Mesendoderm (in vitro differentiated cells): ENCODE data around the gene GLI3.

Source experiments
- DNase-seq: peaks from one replicate; pipeline ENCODE4 v3.0.0; 2013
- H2AK5ac ChIP-seq: 2 replicates; pipeline ENCODE4 v1.6.1; 2013; ENCODE audit warnings: low read length, inconsistent platforms
- H2BK120ac ChIP-seq: 2 replicates; pipeline ENCODE4 v1.6.1; 2013; ENCODE audit warnings: low read depth, mild to moderate bottlenecking, low read length, moderate library complexity, mixed read lengths
- H2BK15ac ChIP-seq: replicated peaks from 2 replicates; pipeline ENCODE4 v1.6.1; 2013; ENCODE audit warnings: low read depth, mild to moderate bottlenecking, moderate library complexity
- H2BK5ac ChIP-seq: 2 replicates; pipeline ENCODE4 v1.6.1; 2013; ENCODE audit warnings: low read length, inconsistent platforms
- H3K18ac ChIP-seq: 2 replicates; pipeline ENCODE4 v1.6.1; 2013; ENCODE audit warnings: mild to moderate bottlenecking, low read length, mixed read lengths
- H3K23ac ChIP-seq: one replicate; pipeline ENCODE4 v1.6.1; 2013; ENCODE audit warnings: low read length
- H3K27ac ChIP-seq: 2 replicates; pipeline ENCODE4 v1.5.1; 2013; ENCODE audit warnings: low read depth, mild to moderate bottlenecking, inconsistent platforms, low read length, moderate library complexity
- H3K27me3 ChIP-seq: 2 replicates; pipeline ENCODE4 v1.6.1; 2013; ENCODE audit warnings: low read length, control low read depth, mild to moderate bottlenecking, inconsistent platforms; ENCODE audit not compliant: insufficient read depth, poor library complexity
- H3K36me3 ChIP-seq: 2 replicates; pipeline ENCODE4 v1.6.1; 2013; ENCODE audit warnings: low read length, inconsistent platforms; ENCODE audit not compliant: control insufficient read depth, insufficient read depth
- H3K4ac ChIP-seq: one replicate; pipeline ENCODE4 v1.6.1; 2013; ENCODE audit warnings: low read depth, mild to moderate bottlenecking, low read length, moderate library complexity
- H3K4me1 ChIP-seq: 2 replicates; pipeline ENCODE4 v1.6.1; 2013; ENCODE audit warnings: low read depth, low read length, inconsistent platforms; ENCODE audit not compliant: control insufficient read depth
- H3K4me2 ChIP-seq: 2 replicates; pipeline ENCODE4 v1.6.1; 2013; ENCODE audit warnings: low read length
- H3K4me3 ChIP-seq: 2 replicates; pipeline ENCODE4 v1.5.1; 2013; ENCODE audit warnings: mild to moderate bottlenecking, low read length
- H3K56ac ChIP-seq: one replicate; pipeline ENCODE4 v1.6.1; 2013; ENCODE audit warnings: low read length
- H3K79me1 ChIP-seq: 2 replicates; pipeline ENCODE4 v1.6.1; 2013; ENCODE audit warnings: low read length, inconsistent platforms
- H3K79me2 ChIP-seq: 2 replicates; pipeline ENCODE4 v1.6.1; 2013; ENCODE audit warnings: mild to moderate bottlenecking, low read length; ENCODE audit not compliant: control insufficient read depth, insufficient read depth
- H3K9ac ChIP-seq: 2 replicates; pipeline ENCODE4 v1.6.1; 2013; ENCODE audit warnings: low read length, inconsistent platforms
- H4K5ac ChIP-seq: one replicate; pipeline ENCODE4 v1.6.1; 2013; ENCODE audit warnings: low read length
- H4K8ac ChIP-seq: one replicate; pipeline ENCODE4 v1.6.1; 2013; ENCODE audit warnings: low read depth, mild to moderate bottlenecking, control low read depth, low read length, moderate library complexity
- WGBS: extraction: QIAGEN DNeasy Blood & Tissue Kit; methylation state at CpG from one replicate; pipeline ENCODE4 v1.1.7; 2013; ENCODE audit warnings: low lambda C conversion rate, missing lambda C conversion rate; ENCODE audit not compliant: insufficient coverage; ENCODE audit errors: extremely low coverage; 5-methylcytosine and 5-hydroxymethylcytosine counted together

The GLI3 gene

GRCh38 chr7:42181566-42181965, 55.4 kb downstream of the GLI3 start:
- no peak overlapping the region for H2BK15ac ChIP-seq
- H3K36me3 ChIP-seq: no peaks in the 10 kb centered on the region
- no peak overlapping the region for H3K9ac ChIP-seq
- H3K4me1 ChIP-seq: no peaks in the 10 kb centered on the region
- H4K5ac ChIP-seq: no peak overlapping the region
- no peaks in the 10 kb centered on the region for H3K79me1 ChIP-seq
- no peak overlapping the region for H2BK5ac ChIP-seq
- WGBS: no CpG with 5 or more reads among the region's 4 CpGs
- H2BK120ac ChIP-seq: no peak overlapping the region
- no peak overlapping the region for H3K4me3 ChIP-seq
- H3K56ac ChIP-seq: no peak overlapping the region
- no peak overlapping the region for H3K18ac ChIP-seq
- no peak overlapping the region for H2AK5ac ChIP-seq
- DNase-seq: no peak
- no peak overlapping the region for H3K4me2 ChIP-seq
- H3K27me3 ChIP-seq: no peaks in the 10 kb centered on the region
- no peaks in the 10 kb centered on the region for H3K79me2 ChIP-seq
- H4K8ac ChIP-seq: no peak overlapping the region
- no peak overlapping the region for H3K23ac ChIP-seq
- no peak overlapping the region for H3K27ac ChIP-seq
- no peak overlapping the region for H3K4ac ChIP-seq

- Histone ChIP-seq H3K4me3 (no peak overlapping the region), H2BK120ac (no peak overlapping the region), H3K36me3 (no peaks in the 10 kb centered on the region), H2BK5ac (no peak overlapping the region), H3K79me2 (no peaks in the 10 kb centered on the region), H3K4ac (no peak overlapping the region), H4K5ac (no peak overlapping the region), H3K18ac (no peak overlapping the region), H3K27me3 (no peaks in the 10 kb centered on the region), H2BK15ac (no peak overlapping the region), H3K23ac (no peak overlapping the region), H3K4me2 (no peak overlapping the region), H3K79me1 (no peaks in the 10 kb centered on the region), H3K4me1 (no peaks in the 10 kb centered on the region), H2AK5ac (no peak overlapping the region), H3K27ac (no peak overlapping the region), H3K56ac (no peak overlapping the region), H4K8ac (no peak overlapping the region), H3K9ac (no peak overlapping the region)
- WGBS: no CpG with 5 or more reads among the region's 2 CpGs
- DNase-seq: no peak
These were observed 56.2 kb downstream of the GLI3 start for GRCh38 chr7:42180806-42181205.

DNA sequence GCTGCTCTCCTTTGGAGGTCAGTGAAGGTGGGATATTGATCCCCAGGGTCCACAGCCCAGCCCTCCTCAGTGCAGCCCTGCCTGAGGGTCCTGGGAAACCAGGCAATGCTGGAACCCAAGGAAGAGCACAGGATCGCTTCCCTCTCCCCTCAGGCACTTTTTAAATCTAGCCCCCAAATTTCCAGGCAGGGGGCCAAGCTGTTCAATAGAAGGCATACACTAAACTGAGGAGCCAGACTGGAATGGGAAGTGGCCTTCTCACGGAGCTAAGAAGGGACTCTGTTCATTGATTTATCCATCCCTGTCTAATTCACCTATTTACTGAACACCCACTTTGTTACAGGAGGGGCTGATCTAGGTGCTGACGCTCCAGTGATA, 60.3 kb downstream of the GLI3 start:
- Histone ChIP-seq H3K36me3 (no peaks in the 10 kb centered on the region), H3K4ac (no peak overlapping the region), H3K4me1 (no peaks in the 10 kb centered on the region), H2BK15ac (no peak overlapping the region), H2AK5ac (no peak overlapping the region), H3K4me3 (no peak overlapping the region), H3K18ac (no peak overlapping the region), H4K8ac (no peak overlapping the region), H3K4me2 (no peak overlapping the region), H3K9ac (no peak overlapping the region), H3K27ac (no peak overlapping the region), H2BK5ac (no peak overlapping the region), H3K79me1 (no peaks in the 10 kb centered on the region), H4K5ac (no peak overlapping the region), H3K23ac (no peak overlapping the region), H3K79me2 (no peaks in the 10 kb centered on the region), H3K56ac (no peak overlapping the region), H3K27me3 (no peaks in the 10 kb centered on the region), H2BK120ac (no peak overlapping the region)
- WGBS: no CpG with 5 or more reads among the region's 3 CpGs
- no peak for DNase-seq

DNA sequence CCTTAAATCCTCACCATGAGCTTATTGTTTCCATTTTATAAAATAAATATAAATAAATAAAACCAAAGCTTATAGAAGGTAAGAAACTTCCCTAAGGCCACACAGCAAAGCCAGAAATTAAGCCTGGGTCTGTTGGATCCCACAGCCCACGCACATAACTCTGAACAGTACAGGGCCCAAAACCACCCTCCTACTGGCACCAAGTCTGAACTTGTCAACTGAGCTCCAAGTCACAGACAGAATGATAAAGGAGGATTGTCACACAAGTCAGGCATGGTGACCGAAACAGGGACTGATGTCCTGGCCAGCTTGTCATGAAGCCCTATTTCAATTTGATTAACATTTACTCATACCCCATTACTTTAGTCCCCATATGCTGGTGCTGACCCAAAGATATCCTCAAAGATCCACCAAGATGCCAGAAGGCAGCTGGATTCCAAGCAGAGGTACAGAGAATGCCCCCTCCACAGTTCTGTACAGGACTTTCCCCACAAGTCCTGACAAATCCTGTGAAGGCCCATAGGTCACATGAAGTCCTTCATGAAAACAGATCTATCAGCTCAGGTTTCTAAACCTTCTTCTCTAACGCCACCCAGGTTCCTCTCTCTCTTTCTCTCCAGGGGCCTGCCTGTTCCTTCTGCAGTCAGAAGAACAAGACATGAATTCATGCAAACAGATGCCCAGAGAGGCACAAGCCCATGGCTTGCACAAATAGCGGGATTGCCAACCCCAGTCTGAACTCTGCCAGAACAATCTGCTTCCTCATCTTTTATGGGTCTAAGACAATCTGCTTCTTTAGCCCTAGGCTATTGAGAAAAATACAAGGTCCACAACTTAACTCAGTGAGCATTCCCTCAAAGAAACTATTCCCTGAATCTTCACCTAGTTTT, 60.9 kb downstream of the GLI3 start:
- no peak for DNase-seq
- Histone ChIP-seq H3K79me1 (no peaks in the 10 kb centered on the region), H3K9ac (no peak overlapping the region), H3K36me3 (no peaks in the 10 kb centered on the region), H3K18ac (no peak overlapping the region), H3K4me3 (no peak overlapping the region), H3K4me1 (no peaks in the 10 kb centered on the region), H4K5ac (no peak overlapping the region), H3K4ac (no peak overlapping the region), H2BK15ac (no peak overlapping the region), H2AK5ac (no peak overlapping the region), H2BK5ac (no peak overlapping the region), H3K27me3 (no peaks in the 10 kb centered on the region), H2BK120ac (no peak overlapping the region), H3K56ac (no peak overlapping the region), H3K79me2 (no peaks in the 10 kb centered on the region), H3K27ac (no peak overlapping the region), H3K23ac (no peak overlapping the region), H3K4me2 (no peak overlapping the region), H4K8ac (no peak overlapping the region)
- WGBS: no CpG with 5 or more reads among the region's 4 CpGs

DNA sequence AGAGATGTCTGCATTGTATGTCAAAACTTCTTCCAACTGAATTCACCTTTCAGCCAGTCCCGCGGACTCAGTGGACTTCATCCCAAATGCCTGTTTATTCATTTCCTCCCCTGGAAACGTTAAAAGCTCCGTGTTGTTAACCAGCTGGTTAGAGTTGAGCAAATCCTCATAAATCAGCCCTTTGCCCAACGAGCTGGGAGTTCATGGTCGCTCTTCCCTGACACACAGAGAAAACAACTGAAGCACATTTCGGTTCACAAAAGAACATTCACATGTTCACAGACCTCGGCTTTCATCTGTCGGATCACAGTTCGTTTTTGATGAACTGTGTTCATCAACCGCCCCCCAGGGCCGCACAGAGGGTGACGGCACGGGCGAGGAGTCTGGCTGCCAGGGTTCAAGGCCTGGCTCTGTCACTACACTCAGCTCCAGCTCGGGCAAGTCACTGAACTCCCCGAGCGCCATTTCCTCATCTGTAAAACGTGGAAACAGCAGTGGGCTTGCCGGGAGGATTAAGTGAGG, 62.6 kb downstream of the GLI3 start:
- H2BK120ac ChIP-seq: no peak overlapping the region
- no peak overlapping the region for H2BK5ac ChIP-seq
- H3K23ac ChIP-seq: no peak overlapping the region
- no peak for DNase-seq
- no CpG with 5 or more reads among the region's 20 CpGs for WGBS
- H2BK15ac ChIP-seq: no peak overlapping the region
- no peak overlapping the region for H3K4me3 ChIP-seq
- H3K9ac ChIP-seq: no peak overlapping the region
- no peak overlapping the region for H3K4ac ChIP-seq
- no peaks in the 10 kb centered on the region for H3K4me1 ChIP-seq
- H3K79me2 ChIP-seq: no peaks in the 10 kb centered on the region
- H4K5ac ChIP-seq: no peak overlapping the region
- no peak overlapping the region for H3K27ac ChIP-seq
- H3K36me3 ChIP-seq: no peaks in the 10 kb centered on the region
- H3K27me3 ChIP-seq: no peaks in the 10 kb centered on the region
- H3K18ac ChIP-seq: no peak overlapping the region
- H2AK5ac ChIP-seq: no peak overlapping the region
- no peaks in the 10 kb centered on the region for H3K79me1 ChIP-seq
- no peak overlapping the region for H3K56ac ChIP-seq
- H3K4me2 ChIP-seq: no peak overlapping the region
- H4K8ac ChIP-seq: no peak overlapping the region

GRCh38 chr7:42170724-42171123, 66.3 kb downstream of the GLI3 start:
- H3K9ac ChIP-seq: no peak overlapping the region
- no peak overlapping the region for H3K18ac ChIP-seq
- no peaks in the 10 kb centered on the region for H3K79me2 ChIP-seq
- H3K27me3 ChIP-seq: no peaks in the 10 kb centered on the region
- no peak overlapping the region for H3K4me2 ChIP-seq
- no peaks in the 10 kb centered on the region for H3K79me1 ChIP-seq
- no peak overlapping the region for H3K4me3 ChIP-seq
- H3K4me1 ChIP-seq: no peaks in the 10 kb centered on the region
- no peak overlapping the region for H2AK5ac ChIP-seq
- H3K27ac ChIP-seq: no peak overlapping the region
- no peak overlapping the region for H3K23ac ChIP-seq
- no peaks in the 10 kb centered on the region for H3K36me3 ChIP-seq
- no peak for DNase-seq
- H3K4ac ChIP-seq: no peak overlapping the region
- no peak overlapping the region for H4K5ac ChIP-seq
- H2BK15ac ChIP-seq: no peak overlapping the region
- H4K8ac ChIP-seq: no peak overlapping the region
- H2BK5ac ChIP-seq: no peak overlapping the region
- no peak overlapping the region for H2BK120ac ChIP-seq
- no peak overlapping the region for H3K56ac ChIP-seq
